ENCODE results near the gene CORO2B.
"Not testable (repeated sequence)": the region's sequence is repeated elsewhere in the genome, so short reads cannot be mapped to it uniquely, and the experiment has no call there.

The CORO2B gene

GRCh38 chr15:68593341-68593740 lies 14.5 kb downstream of the CORO2B start:
- DNase-seq: no peak

- no peak for DNase-seq
Measured at GRCh38 chr15:68593828-68594532, 15.2 kb downstream of the CORO2B start.

GRCh38 chr15:68594533-68595259 lies 15.9 kb downstream of the CORO2B start:
- DNase-seq: no peak

GRCh38 chr15:68595260-68595564 lies 16.4 kb downstream of the CORO2B start:
- DNase-seq: no peak

GRCh38 chr15:68595761-68596160 lies 17.0 kb downstream of the CORO2B start:
- DNase-seq: no peak

- DNase-seq: no peak
Measured at GRCh38 chr15:68596691-68597090, 17.9 kb downstream of the CORO2B start.

- no peak for DNase-seq
Measured at GRCh38 chr15:68597581-68597980, 18.8 kb downstream of the CORO2B start.

GRCh38 chr15:68598171-68599152 lies 19.7 kb downstream of the CORO2B start:
- no peak for DNase-seq

- DNase-seq: no peak
Measured at GRCh38 chr15:68599153-68599545, 20.4 kb downstream of the CORO2B start.

GRCh38 chr15:68599560-68600071 lies 20.8 kb downstream of the CORO2B start:
- DNase-seq: peak; percentile 46

GRCh38 chr15:68601206-68602197 lies 22.7 kb downstream of the CORO2B start:
- DNase-seq: no peak

- no peak for DNase-seq
Measured at GRCh38 chr15:68602459-68603215, 23.8 kb downstream of the CORO2B start.

- no peak for DNase-seq
Measured at GRCh38 chr15:68603216-68603595, 24.4 kb downstream of the CORO2B start.

- DNase-seq: no peak
Measured at GRCh38 chr15:68603951-68604350, 25.2 kb downstream of the CORO2B start.

- DNase-seq: not testable (repeated sequence)
Measured at GRCh38 chr15:68604840-68605478, 26.2 kb downstream of the CORO2B start.

GRCh38 chr15:68606375-68606774 lies 27.6 kb downstream of the CORO2B start:
- DNase-seq: no peak

- DNase-seq: peak; percentile 66
Measured at GRCh38 chr15:68608206-68608843, 29.5 kb downstream of the CORO2B start.

GRCh38 chr15:68608844-68609232 lies 30.0 kb downstream of the CORO2B start:
- DNase-seq: no peak

GRCh38 chr15:68609629-68610028 lies 30.8 kb downstream of the CORO2B start:
- no peak for DNase-seq

- no peak for DNase-seq
Measured at GRCh38 chr15:68610825-68611224, 32.0 kb downstream of the CORO2B start.
